GM04504 (cell line): ENCODE results near the gene SLC26A1.

Experiments used
- DNase-seq: peaks from one replicate; pipeline ENCODE4 v3.0.0-alpha.2; 2012; ENCODE audit warnings: low read depth

The SLC26A1 gene

DNA sequence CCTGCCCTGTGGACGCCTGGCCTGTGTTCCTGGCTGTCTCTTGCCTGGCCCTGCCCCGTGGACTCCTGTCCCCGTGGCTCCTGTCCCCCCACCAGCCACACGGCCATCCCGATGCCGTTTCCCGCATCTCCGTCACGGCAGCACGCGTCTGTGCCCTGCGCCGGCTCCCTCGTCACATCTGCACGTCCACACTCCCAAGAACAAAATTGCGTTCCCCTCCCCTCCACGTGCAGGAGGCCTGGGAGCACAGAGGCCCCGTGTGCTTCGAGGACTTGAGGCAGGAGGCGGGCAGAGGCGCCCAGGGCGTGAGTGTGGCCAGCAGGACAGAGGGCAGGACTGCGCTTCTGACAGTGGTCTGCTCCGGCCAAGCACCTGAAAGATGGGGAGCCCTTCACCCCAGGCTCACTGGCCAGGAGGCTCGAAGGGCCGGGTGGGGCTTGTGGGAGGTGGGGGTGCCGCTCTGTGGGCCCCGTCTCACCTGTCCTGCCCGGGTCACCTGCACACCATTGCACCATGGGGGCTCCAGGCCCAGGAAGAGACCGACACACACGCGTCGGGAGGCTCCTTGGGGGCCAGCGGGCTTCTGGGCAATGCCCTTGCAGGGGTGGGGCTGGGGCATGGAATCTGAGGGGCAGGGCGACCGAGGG, 35.5 kb upstream of the SLC26A1 start:
- DNase-seq = no peak

DNA sequence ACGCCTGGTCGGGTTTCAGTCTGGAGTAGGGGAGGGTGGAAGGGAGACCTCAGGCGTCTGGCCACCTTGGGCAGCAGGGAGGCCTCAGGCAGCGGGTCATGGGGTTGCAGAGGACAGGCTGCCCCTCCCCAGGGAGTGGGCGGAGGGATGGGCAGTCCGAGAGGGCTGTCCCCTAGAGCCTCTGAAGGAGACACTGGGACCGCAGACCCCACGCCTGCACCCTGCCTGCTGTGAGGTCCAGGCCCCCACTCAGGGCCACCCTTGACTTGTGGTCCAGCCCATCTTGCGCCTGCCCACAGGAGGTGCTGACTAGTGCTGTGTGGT, 34.7 kb upstream of the SLC26A1 start:
- no peak for DNase-seq

DNA sequence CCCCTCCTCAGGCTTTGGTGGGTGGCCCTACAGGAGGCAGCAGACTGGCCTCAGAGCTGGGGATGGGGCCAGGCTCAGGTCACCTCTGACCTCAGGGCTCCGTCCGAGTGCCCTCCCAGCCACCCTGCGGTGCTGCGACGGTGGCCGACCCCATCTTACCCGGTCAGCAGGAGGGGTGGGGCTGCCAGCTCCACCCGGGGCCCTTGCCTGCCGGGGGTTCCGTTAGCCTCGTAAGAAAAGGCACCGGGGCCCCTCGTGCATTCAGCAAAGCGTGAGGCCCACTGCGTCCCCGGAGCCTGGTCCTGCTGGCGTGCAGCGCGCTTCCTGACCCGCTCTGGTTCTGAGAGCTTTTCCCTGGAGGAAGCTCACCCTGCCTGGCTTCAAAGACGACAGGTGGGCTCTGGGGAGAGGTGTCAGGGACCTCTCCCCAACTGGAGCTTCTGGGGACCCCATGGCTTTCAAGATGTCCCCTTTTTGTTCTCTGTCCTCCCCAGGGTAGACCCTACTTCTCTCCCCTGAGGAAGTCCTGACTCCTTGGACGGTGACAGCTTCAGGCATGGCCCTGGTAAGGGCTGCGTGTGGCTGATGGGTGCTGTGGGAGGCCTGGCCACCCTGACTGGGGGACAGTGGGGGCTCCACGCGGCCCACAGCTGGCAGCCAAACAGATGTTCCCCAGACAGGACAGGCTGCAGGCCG, 34.2 kb upstream of the SLC26A1 start:
- no peak for DNase-seq

- DNase-seq = no peak
These were observed 32.9 kb upstream of the SLC26A1 start for GRCh38 chr4:1026115-1026514.

DNA sequence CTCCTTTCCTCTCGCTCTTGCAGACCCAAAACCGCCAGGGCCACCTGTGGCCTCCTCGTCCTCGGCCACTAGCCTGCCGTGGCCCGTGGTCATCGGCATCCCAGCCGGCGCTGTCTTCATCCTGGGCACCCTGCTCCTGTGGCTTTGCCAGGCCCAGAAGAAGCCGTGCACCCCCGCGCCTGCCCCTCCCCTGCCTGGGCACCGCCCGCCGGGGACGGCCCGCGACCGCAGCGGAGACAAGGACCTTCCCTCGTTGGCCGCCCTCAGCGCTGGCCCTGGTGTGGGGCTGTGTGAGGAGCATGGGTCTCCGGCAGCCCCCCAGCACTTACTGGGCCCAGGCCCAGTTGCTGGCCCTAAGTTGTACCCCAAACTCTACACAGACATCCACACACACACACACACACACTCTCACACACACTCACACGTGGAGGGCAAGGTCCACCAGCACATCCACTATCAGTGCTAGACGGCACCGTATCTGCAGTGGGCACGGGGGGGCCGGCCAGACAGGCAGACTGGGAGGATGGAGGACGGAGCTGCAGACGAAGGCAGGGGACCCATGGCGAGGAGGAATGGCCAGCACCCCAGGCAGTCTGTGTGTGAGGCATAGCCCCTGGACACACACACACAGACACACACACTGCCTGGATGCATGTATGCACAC, 31.8 kb upstream of the SLC26A1 start:
- no peak for DNase-seq

- no peak for DNase-seq
These were observed 30.9 kb upstream of the SLC26A1 start for GRCh38 chr4:1023895-1024740.

DNA sequence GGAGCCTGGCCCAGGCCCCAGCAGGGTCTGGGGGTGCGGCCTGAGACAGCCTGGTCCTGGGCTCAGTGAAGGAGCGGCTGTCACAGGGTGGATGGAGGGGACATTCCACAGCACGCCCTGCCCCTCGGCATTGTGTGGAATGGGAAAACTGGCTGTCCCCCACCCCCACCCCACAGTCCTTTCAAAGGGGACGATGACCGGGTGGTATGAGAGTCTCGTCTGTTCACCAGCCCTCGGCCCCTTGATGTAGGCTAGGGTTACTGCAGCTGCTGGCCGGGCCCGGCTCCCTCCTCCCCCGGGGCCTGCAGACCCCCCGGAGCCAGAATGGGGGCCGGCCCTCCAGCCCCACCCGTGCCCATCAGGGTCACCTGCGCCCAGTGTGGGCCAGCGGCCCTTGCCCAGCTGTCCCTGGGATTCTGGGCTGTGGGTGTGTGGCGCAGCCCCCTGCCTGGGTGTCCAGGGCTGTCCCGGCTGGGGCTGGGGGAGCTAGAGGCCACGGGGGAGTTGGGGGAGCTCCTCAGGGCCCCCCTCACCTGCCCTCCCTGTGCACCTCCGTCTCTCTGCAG, 30.0 kb upstream of the SLC26A1 start:
- no peak for DNase-seq

GRCh38 chr4:1022739-1023066, 29.5 kb upstream of the SLC26A1 start:
- DNase-seq = no peak

GRCh38 chr4:1022051-1022738, 29.0 kb upstream of the SLC26A1 start:
- no peak for DNase-seq

GRCh38 chr4:1021386-1022050, 28.3 kb upstream of the SLC26A1 start:
- DNase-seq = no peak

- DNase-seq = no peak
These were observed 26.7 kb upstream of the SLC26A1 start for GRCh38 chr4:1019729-1020470.

- DNase-seq = no peak
These were observed 26.1 kb upstream of the SLC26A1 start for GRCh38 chr4:1019320-1019719.

- no peak for DNase-seq
These were observed 25.2 kb upstream of the SLC26A1 start for GRCh38 chr4:1018147-1019020.

DNA sequence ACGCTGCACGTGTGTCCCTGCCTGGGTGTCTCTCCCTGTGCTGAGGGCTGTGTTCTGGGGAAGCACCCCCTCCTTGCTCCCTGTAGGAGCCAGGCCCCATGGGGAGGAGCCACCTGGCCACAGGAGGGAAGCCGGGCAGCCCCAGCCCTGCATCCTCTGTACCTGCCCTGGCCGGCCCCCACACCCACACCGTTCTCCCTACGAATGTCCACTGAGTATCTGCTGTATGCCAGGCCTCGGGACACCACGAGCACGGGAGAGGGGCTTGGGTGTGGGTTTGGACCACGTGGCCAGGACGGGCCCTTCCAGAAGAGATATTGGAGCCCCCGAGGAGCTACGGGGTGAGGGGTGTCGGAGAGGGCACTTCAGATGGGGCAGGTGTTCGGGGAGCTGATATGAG, 24.5 kb upstream of the SLC26A1 start:
- DNase-seq = no peak

- no peak for DNase-seq
These were observed 24.0 kb upstream of the SLC26A1 start for GRCh38 chr4:1017211-1017610.

GRCh38 chr4:1015746-1016145, 22.5 kb upstream of the SLC26A1 start:
- DNase-seq = no peak

- DNase-seq = no peak
These were observed 22.0 kb upstream of the SLC26A1 start for GRCh38 chr4:1015179-1015578.

DNA sequence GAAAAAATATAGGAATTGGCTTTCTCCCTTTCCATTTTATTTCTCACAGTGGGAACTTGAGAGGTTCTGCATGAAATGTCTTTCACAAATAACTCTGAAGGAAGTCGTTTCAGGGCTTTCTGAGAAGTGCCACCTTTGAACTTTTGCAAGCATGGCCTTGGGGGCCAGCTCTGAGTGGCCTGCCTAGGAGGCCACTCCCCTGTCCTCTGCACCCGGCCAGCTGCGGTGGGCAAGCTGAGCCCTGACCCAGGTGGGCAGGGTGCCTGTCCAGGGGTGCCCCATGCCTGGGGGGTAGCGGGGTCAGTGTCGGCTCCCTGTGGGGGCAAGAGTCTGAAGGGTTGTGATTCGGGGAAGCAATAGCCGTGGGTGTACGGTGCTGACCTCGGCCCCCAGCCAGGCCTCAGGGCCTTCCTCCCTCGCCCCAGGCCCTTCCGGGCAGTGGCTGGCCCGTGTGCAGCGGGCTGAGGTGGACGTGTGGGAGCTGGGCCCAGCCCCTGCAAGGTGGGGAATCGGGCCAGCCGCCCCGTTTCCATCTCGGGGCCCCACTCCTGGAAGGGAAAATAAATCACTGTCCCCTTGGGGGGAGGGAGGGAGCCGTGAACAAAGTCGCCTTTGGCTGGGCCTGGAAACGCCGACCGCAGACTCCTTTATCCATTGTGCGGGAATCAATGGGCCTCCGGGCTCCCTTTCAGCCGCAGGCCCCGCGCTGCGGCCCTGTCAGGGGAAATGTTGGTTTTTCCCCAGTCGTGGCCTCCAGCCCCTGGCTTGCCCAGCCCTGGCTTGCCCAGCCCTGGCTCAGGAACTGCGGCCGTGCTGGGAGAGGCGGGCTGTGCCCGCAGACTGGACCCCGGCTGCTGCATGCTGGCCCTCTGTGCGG, 21.3 kb upstream of the SLC26A1 start:
- no peak for DNase-seq
